WTC11 (cell line): ENCODE measurements around the gene WSB1. TPM values are rescaled to one million over a fixed set of nuclear protein-coding genes. Genes with fewer than 3 reads are reported as not detected.

Experiments used
- ATAC-seq: fragments of 200-7000 bp; cut with Tn5 transposase; 2 replicates; pipeline ENCODE4 v1.10.0; 2021; ENCODE audit warnings: mild to moderate bottlenecking, moderate library complexity
- CTCF ChIA-PET: fragments of 300-600 bp; sonication (Branson Sonifier 250); formaldehyde crosslinking; loops from one replicate; lab custom pipeline; 2021; ENCODE audit warnings: antibody characterized with exemption; lab: Charles Lee
- POLR2A ChIA-PET: fragments of 350-600 bp; sonication (Branson Sonifier 250); formaldehyde crosslinking; loops from one replicate; lab custom pipeline; 2021; ENCODE audit warnings: antibody characterized with exemption; lab: Charles Lee
- DNase-seq: peaks from one replicate; pipeline ENCODE4 v3.0.0; 2021; ENCODE audit warnings: low spot score
- H3K27ac Mint-ChIP-seq: 2 replicates; pipeline ENCODE4 v1.8.0; 2021; ENCODE audit warnings: mixed read lengths
- H3K27me3 Mint-ChIP-seq: 2 replicates; pipeline ENCODE4 v1.8.0; 2021; ENCODE audit warnings: low read depth, mild to moderate bottlenecking, moderate library complexity, mixed read lengths
- H3K36me3 Mint-ChIP-seq: 2 replicates; pipeline ENCODE4 v1.8.0; 2021; ENCODE audit warnings: mixed read lengths
- H3K4me1 Mint-ChIP-seq: 2 replicates; pipeline ENCODE4 v1.8.0; 2022; ENCODE audit warnings: mixed read lengths
- H3K4me3 Mint-ChIP-seq: 2 replicates; pipeline ENCODE4 v1.8.0; 2021; ENCODE audit warnings: mild to moderate bottlenecking, moderate library complexity, mixed read lengths
- H3K9me3 Mint-ChIP-seq: 2 replicates; pipeline ENCODE4 v1.8.0; 2021; ENCODE audit warnings: mixed read lengths
- ATF2 ChIP-seq: sonication (generic); formaldehyde crosslinking; IDR thresholded peaks from 2 replicates; pipeline ENCODE4 v1.8.1; 2022; ENCODE audit warnings: low read depth, missing genetic modification reagents, borderline replicate concordance
- EMX1 ChIP-seq: fragments of 250-450 bp; sonication (Bioruptor Pico); IDR thresholded peaks from 2 replicates; pipeline ENCODE4 v1.8.0; 2021; ENCODE audit warnings: mild to moderate bottlenecking
- FOXJ3 ChIP-seq: sonication (generic); formaldehyde crosslinking; IDR thresholded peaks from 2 replicates; pipeline ENCODE4 v1.9.0; 2021; ENCODE audit warnings: missing genetic modification reagents, mild to moderate bottlenecking, borderline replicate concordance
- JAZF1 ChIP-seq: fragments of 250-450 bp; sonication (Bioruptor Pico); IDR thresholded peaks from 2 replicates; pipeline ENCODE4 v1.9.0; 2021; ENCODE audit warnings: moderate library complexity, mild to moderate bottlenecking, inconsistent platforms
- MXD4 ChIP-seq: fragments of 250-450 bp; sonication (Bioruptor Pico); IDR thresholded peaks from 2 replicates; pipeline ENCODE4 v1.8.0; 2021; ENCODE audit warnings: mild to moderate bottlenecking, moderate library complexity, borderline replicate concordance
- PRRX2 ChIP-seq: fragments of 250-450 bp; sonication (Bioruptor Pico); IDR thresholded peaks from 2 replicates; pipeline ENCODE4 v1.8.0; 2021; ENCODE audit warnings: mild to moderate bottlenecking
- SMAD3 ChIP-seq: sonication (generic); formaldehyde crosslinking; IDR thresholded peaks from 2 replicates; pipeline ENCODE4 v1.8.0; 2022; ENCODE audit warnings: missing genetic modification reagents, mild to moderate bottlenecking, borderline replicate concordance
- TCF7 ChIP-seq: sonication (generic); formaldehyde crosslinking; IDR thresholded peaks from 2 replicates; pipeline ENCODE4 v1.8.0; 2022; ENCODE audit warnings: mild to moderate bottlenecking, low read depth, missing genetic modification reagents, moderate library complexity
- TEAD4 ChIP-seq: sonication (generic); formaldehyde crosslinking; IDR thresholded peaks from 2 replicates; pipeline ENCODE4 v1.8.0; 2022; ENCODE audit warnings: mild to moderate bottlenecking, missing genetic modification reagents
- USF1 ChIP-seq: sonication (generic); formaldehyde crosslinking; IDR thresholded peaks from 2 replicates; pipeline ENCODE4 v1.8.0; 2022; ENCODE audit warnings: mild to moderate bottlenecking, missing genetic modification reagents
- ZNF425 ChIP-seq: fragments of 250-450 bp; sonication (Bioruptor Pico); conservative IDR thresholded peaks from 2 replicates; pipeline ENCODE4 v1.9.0; 2021; ENCODE audit warnings: mild to moderate bottlenecking
- total RNA-seq: library from RNA; stranded (reverse); gene quantifications from 3 replicates; pipeline ENCODE4 v1.2.3, GENCODE V29; 2021
- TF ChIP-seq, protein P1 (sequence below): fragments of 250-450 bp; sonication (Bioruptor Pico); IDR thresholded peaks from 2 replicates; pipeline ENCODE4 v2.1.2; 2022; ENCODE audit warnings: mild to moderate bottlenecking, moderate library complexity
- TF ChIP-seq, protein P2 (sequence below): sonication (generic); formaldehyde crosslinking; IDR thresholded peaks from 2 replicates; pipeline ENCODE4 v1.8.1; 2023; ENCODE audit warnings: mild to moderate bottlenecking, missing genetic modification reagents
- TF ChIP-seq, protein P3 (sequence below): fragments of 250-450 bp; sonication (Bioruptor Pico); IDR thresholded peaks from 2 replicates; pipeline ENCODE4 v1.9.0; 2021; ENCODE audit warnings: mild to moderate bottlenecking
- TF ChIP-seq, protein P4 (sequence below): sonication (generic); formaldehyde crosslinking; IDR thresholded peaks from 2 replicates; pipeline ENCODE4 v1.8.0; 2022; ENCODE audit warnings: missing genetic modification reagents
- TF ChIP-seq, protein P5 (sequence below): sonication (generic); formaldehyde crosslinking; IDR thresholded peaks from 2 replicates; pipeline ENCODE4 v1.8.0; 2023; ENCODE audit warnings: missing genetic modification reagents

The WSB1 gene
- total RNA-seq, 1 experiment from 2014 or later, result 167 TPM

DNA sequence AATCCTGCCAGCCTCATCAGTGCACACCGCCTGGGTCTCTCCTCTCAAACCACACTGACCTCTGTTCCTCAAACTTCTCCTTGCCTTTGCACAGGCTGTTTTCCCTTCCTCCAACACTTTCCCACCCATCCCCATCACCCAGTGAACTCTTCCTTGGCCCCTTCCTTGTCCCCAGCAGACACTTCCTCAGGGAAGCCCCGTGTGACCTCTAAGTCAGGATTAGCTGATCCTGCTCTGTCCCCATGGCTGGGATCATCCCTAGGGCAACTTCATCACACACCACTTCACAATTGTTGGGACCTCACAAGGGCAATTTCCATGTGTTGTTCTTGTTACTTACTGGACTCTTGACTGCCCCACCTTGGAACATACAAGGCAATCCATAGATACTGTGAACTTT, 67.8 kb downstream of the WSB1 start (continued):
- TF ChIP-seq, protein P1, sequence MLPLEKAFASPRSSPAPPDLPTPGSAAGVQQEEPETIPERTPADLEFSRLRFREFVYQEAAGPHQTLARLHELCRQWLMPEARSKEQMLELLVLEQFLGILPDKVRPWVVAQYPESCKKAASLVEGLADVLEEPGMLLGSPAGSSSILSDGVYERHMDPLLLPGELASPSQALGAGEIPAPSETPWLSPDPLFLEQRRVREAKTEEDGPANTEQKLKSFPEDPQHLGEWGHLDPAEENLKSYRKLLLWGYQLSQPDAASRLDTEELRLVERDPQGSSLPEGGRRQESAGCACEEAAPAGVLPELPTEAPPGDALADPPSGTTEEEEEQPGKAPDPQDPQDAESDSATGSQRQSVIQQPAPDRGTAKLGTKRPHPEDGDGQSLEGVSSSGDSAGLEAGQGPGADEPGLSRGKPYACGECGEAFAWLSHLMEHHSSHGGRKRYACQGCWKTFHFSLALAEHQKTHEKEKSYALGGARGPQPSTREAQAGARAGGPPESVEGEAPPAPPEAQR (CRISPR knock-in tag), result no peak
- no peak for TF ChIP-seq TCF7
- TF ChIP-seq, all 79 proteins: peak for 0

DNA sequence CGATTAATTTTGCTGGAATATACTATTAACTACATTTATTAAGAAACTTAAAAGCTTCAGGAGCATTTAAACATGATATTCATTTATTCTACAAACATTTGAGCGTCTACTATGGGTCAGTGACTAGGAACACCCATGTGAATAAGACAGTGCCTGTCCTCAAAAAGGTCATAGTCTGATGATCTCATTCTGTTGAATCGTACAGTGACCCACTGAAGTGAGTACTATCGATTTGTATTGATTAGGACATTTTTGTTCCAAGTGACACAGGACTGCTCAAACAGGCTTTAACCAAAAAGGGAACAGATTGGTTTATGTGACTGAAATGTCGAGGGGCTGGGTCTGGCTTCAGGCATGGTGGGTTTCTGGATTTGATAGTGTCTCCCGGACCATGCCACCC, 68.6 kb downstream of the WSB1 start:
- Mint-ChIP-seq H3K4me1 (peaks cover 6% of the 10 kb centered on the region; the same call in 1 of the 2 replicates), H3K27ac (no peak overlapping the region), H3K9me3 (no peaks in the 10 kb centered on the region), H3K4me3 (no peak overlapping the region), H3K36me3 (no peaks in the 10 kb centered on the region), H3K27me3 (no peaks in the 10 kb centered on the region; the same call in 1 of the 2 replicates)
- ATAC-seq (no peak), DNase-seq (no peak)
- TF ChIP-seq, protein P1 (CRISPR knock-in tag), result no peak
- TF ChIP-seq EMX1 (CRISPR knock-in tag) (no peak), PRRX2 (CRISPR knock-in tag) (no peak), JAZF1 (CRISPR knock-in tag) (no peak), ZNF425 (CRISPR knock-in tag) (no peak), TEAD4 (CRISPR knock-in tag) (no peak), USF1 (CRISPR knock-in tag) (no peak), FOXJ3 (CRISPR knock-in tag) (no peak), SMAD3 (CRISPR knock-in tag) (no peak), ATF2 (no peak), TCF7 (no peak), MXD4 (CRISPR knock-in tag) (no peak)
- TF ChIP-seq, protein P2, sequence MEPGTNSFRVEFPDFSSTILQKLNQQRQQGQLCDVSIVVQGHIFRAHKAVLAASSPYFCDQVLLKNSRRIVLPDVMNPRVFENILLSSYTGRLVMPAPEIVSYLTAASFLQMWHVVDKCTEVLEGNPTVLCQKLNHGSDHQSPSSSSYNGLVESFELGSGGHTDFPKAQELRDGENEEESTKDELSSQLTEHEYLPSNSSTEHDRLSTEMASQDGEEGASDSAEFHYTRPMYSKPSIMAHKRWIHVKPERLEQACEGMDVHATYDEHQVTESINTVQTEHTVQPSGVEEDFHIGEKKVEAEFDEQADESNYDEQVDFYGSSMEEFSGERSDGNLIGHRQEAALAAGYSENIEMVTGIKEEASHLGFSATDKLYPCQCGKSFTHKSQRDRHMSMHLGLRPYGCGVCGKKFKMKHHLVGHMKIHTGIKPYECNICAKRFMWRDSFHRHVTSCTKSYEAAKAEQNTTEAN (CRISPR knock-in tag), result no peak
- TF ChIP-seq, protein P3, sequence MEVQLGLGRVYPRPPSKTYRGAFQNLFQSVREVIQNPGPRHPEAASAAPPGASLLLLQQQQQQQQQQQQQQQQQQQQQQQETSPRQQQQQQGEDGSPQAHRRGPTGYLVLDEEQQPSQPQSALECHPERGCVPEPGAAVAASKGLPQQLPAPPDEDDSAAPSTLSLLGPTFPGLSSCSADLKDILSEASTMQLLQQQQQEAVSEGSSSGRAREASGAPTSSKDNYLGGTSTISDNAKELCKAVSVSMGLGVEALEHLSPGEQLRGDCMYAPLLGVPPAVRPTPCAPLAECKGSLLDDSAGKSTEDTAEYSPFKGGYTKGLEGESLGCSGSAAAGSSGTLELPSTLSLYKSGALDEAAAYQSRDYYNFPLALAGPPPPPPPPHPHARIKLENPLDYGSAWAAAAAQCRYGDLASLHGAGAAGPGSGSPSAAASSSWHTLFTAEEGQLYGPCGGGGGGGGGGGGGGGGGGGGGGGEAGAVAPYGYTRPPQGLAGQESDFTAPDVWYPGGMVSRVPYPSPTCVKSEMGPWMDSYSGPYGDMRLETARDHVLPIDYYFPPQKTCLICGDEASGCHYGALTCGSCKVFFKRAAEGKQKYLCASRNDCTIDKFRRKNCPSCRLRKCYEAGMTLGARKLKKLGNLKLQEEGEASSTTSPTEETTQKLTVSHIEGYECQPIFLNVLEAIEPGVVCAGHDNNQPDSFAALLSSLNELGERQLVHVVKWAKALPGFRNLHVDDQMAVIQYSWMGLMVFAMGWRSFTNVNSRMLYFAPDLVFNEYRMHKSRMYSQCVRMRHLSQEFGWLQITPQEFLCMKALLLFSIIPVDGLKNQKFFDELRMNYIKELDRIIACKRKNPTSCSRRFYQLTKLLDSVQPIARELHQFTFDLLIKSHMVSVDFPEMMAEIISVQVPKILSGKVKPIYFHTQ (CRISPR knock-in tag), result no peak
- TF ChIP-seq, protein P4, sequence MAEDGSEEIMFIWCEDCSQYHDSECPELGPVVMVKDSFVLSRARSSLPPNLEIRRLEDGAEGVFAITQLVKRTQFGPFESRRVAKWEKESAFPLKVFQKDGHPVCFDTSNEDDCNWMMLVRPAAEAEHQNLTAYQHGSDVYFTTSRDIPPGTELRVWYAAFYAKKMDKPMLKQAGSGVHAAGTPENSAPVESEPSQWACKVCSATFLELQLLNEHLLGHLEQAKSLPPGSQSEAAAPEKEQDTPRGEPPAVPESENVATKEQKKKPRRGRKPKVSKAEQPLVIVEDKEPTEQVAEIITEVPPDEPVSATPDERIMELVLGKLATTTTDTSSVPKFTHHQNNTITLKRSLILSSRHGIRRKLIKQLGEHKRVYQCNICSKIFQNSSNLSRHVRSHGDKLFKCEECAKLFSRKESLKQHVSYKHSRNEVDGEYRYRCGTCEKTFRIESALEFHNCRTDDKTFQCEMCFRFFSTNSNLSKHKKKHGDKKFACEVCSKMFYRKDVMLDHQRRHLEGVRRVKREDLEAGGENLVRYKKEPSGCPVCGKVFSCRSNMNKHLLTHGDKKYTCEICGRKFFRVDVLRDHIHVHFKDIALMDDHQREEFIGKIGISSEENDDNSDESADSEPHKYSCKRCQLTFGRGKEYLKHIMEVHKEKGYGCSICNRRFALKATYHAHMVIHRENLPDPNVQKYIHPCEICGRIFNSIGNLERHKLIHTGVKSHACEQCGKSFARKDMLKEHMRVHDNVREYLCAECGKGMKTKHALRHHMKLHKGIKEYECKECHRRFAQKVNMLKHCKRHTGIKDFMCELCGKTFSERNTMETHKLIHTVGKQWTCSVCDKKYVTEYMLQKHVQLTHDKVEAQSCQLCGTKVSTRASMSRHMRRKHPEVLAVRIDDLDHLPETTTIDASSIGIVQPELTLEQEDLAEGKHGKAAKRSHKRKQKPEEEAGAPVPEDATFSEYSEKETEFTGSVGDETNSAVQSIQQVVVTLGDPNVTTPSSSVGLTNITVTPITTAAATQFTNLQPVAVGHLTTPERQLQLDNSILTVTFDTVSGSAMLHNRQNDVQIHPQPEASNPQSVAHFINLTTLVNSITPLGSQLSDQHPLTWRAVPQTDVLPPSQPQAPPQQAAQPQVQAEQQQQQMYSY (CRISPR knock-in tag), result no peak
- TF ChIP-seq, protein P5, sequence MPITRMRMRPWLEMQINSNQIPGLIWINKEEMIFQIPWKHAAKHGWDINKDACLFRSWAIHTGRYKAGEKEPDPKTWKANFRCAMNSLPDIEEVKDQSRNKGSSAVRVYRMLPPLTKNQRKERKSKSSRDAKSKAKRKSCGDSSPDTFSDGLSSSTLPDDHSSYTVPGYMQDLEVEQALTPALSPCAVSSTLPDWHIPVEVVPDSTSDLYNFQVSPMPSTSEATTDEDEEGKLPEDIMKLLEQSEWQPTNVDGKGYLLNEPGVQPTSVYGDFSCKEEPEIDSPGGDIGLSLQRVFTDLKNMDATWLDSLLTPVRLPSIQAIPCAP (CRISPR knock-in tag), result no peak
- CTCF ChIA-PET, result interaction anchor here (1.3 to 2.0 kb wide), 3 partner anchors 8 to 96 kb away, joined by 3 to 9 read pairs (median 5); no protein-coding TSS in a partner anchor
- POLR2A ChIA-PET, result interaction anchor here (0.6 kb wide), 1 partner anchor 12 kb away, joined by 6 read pairs; no protein-coding TSS in a partner anchor
